Lung (tissue), 12 donors: ENCODE results near the gene HEPHL1. TPM values are rescaled to one million over a fixed set of nuclear protein-coding genes. Genes with fewer than 3 reads are reported as not detected.

ENCODE experiments used
- ATAC-seq: fragments of 200-7000 bp; cut with Tn5 transposase; one replicate; pipeline ENCODE4 v1.9.1; 2020; ENCODE audit warnings: moderate number of reproducible peaks; ENCODE audit not compliant: insufficient read depth, low FRiP score
- DNase-seq, 3 donors: peaks; one replicate each; pipeline ENCODE4 v3.0.0-alpha.2; 2013 to 2017
- H3K27ac ChIP-seq, 2 donors: one replicate each; pipeline ENCODE4 v1.5.1; 2013; ENCODE audit warnings: mild to moderate bottlenecking in 2 of 2, moderate library complexity in 2 of 2, control low read depth in 1 of 2, inconsistent platforms in 1 of 2, low read depth in 1 of 2, low read length in 1 of 2
- H3K27me3 ChIP-seq, 3 donors: one replicate each; pipeline ENCODE4 v1.5.1; 2013; ENCODE audit warnings: low read length in 2 of 3; ENCODE audit not compliant: control insufficient read depth in 3 of 3, insufficient read depth in 3 of 3
- H3K36me3 ChIP-seq, 4 donors: one replicate each; pipeline ENCODE4 v1.5.1; 2013; ENCODE audit warnings: low read length in 4 of 4, mild to moderate bottlenecking in 1 of 4, moderate library complexity in 1 of 4; ENCODE audit not compliant: control insufficient read depth in 4 of 4, insufficient read depth in 4 of 4
- H3K4me1 ChIP-seq, 5 donors: one replicate each; pipeline ENCODE4 v1.5.1; 2013; ENCODE audit warnings: low read length in 5 of 5, mild to moderate bottlenecking in 2 of 5, moderate library complexity in 1 of 5; ENCODE audit not compliant: control insufficient read depth in 5 of 5, insufficient read depth in 5 of 5
- H3K4me3 ChIP-seq: one replicate; pipeline ENCODE4 v1.5.1; 2013; ENCODE audit warnings: mild to moderate bottlenecking, control low read depth, moderate library complexity
- H3K9ac ChIP-seq, 2 donors: one replicate each; pipeline ENCODE4 v1.5.1; 2013; ENCODE audit warnings: low read length in 2 of 2, control low read depth in 1 of 2; ENCODE audit not compliant: insufficient read depth in 1 of 2
- H3K9me3 ChIP-seq, 4 donors: one replicate each; pipeline ENCODE4 v1.5.1; 2013; ENCODE audit warnings: low read length in 3 of 4, mild to moderate bottlenecking in 1 of 4, moderate library complexity in 1 of 4; ENCODE audit not compliant: control insufficient read depth in 4 of 4, insufficient read depth in 3 of 4
- WGBS, 2 donors: extraction: QIAGEN DNeasy Blood & Tissue Kit; methylation state at CpG; one replicate each; pipeline ENCODE4 v1.1.7; 2013; 5-methylcytosine and 5-hydroxymethylcytosine counted together
- polyA plus RNA-seq, 2 donors: library from polyadenylated mRNA; stranded (reverse); fragments of 200-250 nt; gene quantifications; one replicate each; pipeline ENCODE4 v1.2.1, GENCODE V29; 2013
- total RNA-seq, 2 donors: library from RNA; depleted of rRNA in 1 of 2; stranded (reverse); fragments of >200 nt in 1 of 2; gene quantifications; one replicate each; pipeline ENCODE4 v1.2.1, GENCODE V29; 2014 to 2021
- TF ChIP-seq, protein P1 (sequence below): IDR thresholded peaks from 2 replicates; pipeline ENCODE4 v1.5.1; 2012; ENCODE audit warnings: mild to moderate bottlenecking; ENCODE audit errors: control extremely low read depth, extremely low read depth
- donor health status: control.
- donor health status: control.
- donor health status: Bipolar disorder and iron deficiency.
- donor health status: healthy.
- donor health status: DM: yes; HTN: yes; CAD: no.

Gene HEPHL1
- total and polyA plus RNA-seq, 4 donors: not detected

DNA sequence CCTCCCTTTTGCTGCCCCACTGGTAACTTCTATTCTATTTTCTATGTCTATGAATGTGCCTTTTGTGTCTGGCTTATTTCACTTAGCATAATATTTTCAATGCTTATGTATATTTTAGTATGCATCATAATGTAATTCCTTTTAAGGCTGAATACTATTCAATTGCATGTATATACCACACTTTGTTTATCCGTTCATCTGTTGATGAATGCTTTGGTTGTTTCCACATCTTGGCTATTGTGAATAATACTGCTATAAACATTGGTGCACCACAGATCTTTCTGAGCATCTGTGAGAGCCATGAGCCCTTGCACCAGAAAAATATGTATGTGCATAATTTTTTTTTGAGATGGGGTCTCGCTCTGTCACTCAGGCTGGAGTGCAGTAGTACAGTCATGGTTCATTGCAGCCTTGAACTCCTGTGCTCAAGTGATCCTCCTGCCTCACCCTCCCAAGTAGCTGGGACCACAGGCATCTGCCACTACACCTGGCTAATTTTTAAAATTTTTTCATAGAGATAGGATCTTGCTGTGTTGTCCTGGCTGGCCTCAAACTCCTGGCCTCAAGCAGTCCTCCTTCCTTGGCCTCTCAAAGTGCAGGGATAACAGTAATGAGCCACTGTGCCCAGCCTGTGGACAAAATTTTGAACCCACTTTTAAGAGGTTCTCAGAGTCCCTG is 27.0 kb downstream of the HEPHL1 start:
- TF ChIP-seq, protein P1, sequence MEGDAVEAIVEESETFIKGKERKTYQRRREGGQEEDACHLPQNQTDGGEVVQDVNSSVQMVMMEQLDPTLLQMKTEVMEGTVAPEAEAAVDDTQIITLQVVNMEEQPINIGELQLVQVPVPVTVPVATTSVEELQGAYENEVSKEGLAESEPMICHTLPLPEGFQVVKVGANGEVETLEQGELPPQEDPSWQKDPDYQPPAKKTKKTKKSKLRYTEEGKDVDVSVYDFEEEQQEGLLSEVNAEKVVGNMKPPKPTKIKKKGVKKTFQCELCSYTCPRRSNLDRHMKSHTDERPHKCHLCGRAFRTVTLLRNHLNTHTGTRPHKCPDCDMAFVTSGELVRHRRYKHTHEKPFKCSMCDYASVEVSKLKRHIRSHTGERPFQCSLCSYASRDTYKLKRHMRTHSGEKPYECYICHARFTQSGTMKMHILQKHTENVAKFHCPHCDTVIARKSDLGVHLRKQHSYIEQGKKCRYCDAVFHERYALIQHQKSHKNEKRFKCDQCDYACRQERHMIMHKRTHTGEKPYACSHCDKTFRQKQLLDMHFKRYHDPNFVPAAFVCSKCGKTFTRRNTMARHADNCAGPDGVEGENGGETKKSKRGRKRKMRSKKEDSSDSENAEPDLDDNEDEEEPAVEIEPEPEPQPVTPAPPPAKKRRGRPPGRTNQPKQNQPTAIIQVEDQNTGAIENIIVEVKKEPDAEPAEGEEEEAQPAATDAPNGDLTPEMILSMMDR: no peak
- H3K9ac ChIP-seq: no peak overlapping the region
- ATAC-seq (no peak), DNase-seq (no peak)
- no peak overlapping the region for H3K4me3 ChIP-seq
- H3K4me1 ChIP-seq: no peaks in the 10 kb centered on the region
- no peaks in the 10 kb centered on the region for H3K9me3 ChIP-seq
- H3K36me3 ChIP-seq: no peaks in the 10 kb centered on the region
- no peaks in the 10 kb centered on the region for H3K27me3 ChIP-seq
- no peak overlapping the region for H3K27ac ChIP-seq
- WGBS, 2 donors: 90 to 91% methylated on average over 2 of the region's 2 CpGs

DNA sequence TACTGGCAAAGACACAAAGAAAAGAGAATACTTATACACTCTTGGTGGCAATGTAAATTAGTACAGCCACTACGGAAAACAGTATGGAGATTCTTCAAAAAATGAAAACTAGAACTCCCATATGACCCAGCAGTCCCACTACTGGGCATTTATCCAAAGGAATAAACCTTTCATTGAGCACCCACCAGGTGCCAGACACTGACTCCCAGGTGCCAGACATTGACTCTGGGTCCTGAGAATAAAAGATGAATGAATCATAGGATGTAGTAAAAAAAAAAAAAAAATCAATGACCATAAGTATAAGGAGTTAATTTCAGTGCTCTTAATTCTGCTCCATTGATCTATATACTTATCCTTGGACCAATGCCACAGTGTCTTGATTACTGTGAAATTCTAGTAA is 28.2 kb downstream of the HEPHL1 start:
- 74 to 91% methylated on average over 1 of the region's 1 CpG for WGBS, 2 donors
- Histone ChIP-seq H3K9me3 (no peaks in the 10 kb centered on the region), H3K36me3 (no peaks in the 10 kb centered on the region), H3K4me1 (no peaks in the 10 kb centered on the region), H3K4me3 (no peak overlapping the region), H3K9ac (no peak overlapping the region), H3K27me3 (no peaks in the 10 kb centered on the region), H3K27ac (no peak overlapping the region)
- TF ChIP-seq, protein P1: no peak
- DNase-seq (no peak), ATAC-seq (no peak)

DNA sequence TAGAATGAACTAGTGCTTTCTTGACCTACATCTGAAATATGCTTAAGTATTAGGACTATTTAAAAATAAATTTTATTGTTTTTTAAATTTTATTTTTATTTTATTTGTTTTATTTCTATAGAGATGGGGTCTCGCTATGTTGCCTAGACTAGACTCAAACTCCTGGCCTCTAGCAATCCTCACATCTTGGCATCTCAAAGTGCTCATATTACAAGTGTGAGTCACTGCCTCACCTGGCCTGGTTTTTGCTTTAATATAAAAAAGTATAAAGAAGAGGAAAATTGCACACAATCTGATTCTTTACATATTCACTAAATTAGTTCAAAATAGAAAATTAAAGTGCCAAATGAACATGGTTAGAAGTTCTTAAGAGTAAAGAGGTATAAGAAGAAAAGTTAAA is 37.5 kb downstream of the HEPHL1 start:
- TF ChIP-seq, protein P1: no peak
- no peak for DNase-seq
- Histone ChIP-seq H3K27me3 (no peaks in the 10 kb centered on the region), H3K36me3 (no peaks in the 10 kb centered on the region), H3K27ac (no peak overlapping the region), H3K9me3 (no peaks in the 10 kb centered on the region), H3K4me3 (no peak overlapping the region), H3K9ac (no peak overlapping the region), H3K4me1 (no peaks in the 10 kb centered on the region)
- no peak for ATAC-seq
- 89 to 97% methylated on average over 1 of the region's 1 CpG for WGBS, 2 donors

DNA sequence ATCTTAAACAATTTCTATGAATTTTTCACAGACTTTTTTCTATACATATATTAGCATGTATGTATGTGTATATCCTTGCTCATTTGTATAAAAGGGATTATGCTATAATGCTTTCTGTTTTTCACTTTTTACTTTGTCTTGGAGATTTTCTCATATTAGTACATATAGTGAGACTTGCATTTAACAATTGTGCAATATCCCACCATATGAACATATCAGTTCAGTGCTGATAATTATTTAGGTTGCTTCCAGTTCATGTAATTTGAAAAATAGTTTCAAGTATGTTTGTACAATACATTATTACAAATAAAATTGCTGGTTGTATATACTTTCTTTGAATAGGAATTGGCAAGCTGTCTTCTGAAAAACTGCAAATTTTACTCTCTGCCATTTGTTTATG is 37.9 kb downstream of the HEPHL1 start:
- ATAC-seq: no peak

More for the DNA sequence above, 37.9 kb downstream of the HEPHL1 start:
- H3K4me1 ChIP-seq: no peaks in the 10 kb centered on the region
- H3K27ac ChIP-seq: no peak overlapping the region
- no peaks in the 10 kb centered on the region for H3K9me3 ChIP-seq
- no peaks in the 10 kb centered on the region for H3K36me3 ChIP-seq
- TF ChIP-seq, protein P1: no peak
- no peaks in the 10 kb centered on the region for H3K27me3 ChIP-seq
- H3K9ac ChIP-seq: no peak overlapping the region
- H3K4me3 ChIP-seq: no peak overlapping the region
- DNase-seq: peak in 2 of 3 donors; percentile 1 to 13
